PC-3 (cell line): ENCODE measurements around the gene DERL3. TPM values are rescaled to one million over a fixed set of nuclear protein-coding genes. Genes with fewer than 3 reads are reported as not detected.

Experiments used
- ATAC-seq: fragments of 200-7000 bp; cut with Tn5 transposase; 2 replicates; pipeline ENCODE4 v1.9.1; 2020; ENCODE audit warnings: mild to moderate bottlenecking, moderate library complexity
- BruUV-seq: library from RNA; stranded (reverse); fragments of 400-500 nt; replicated peaks from 2 replicates; lab custom pipeline; 2021; lab: Mats Ljungman, UMichigan
- CTCF ChIA-PET: fragments of 300-600 bp; sonication (Branson Sonifier 250); formaldehyde crosslinking; loops from one replicate; lab custom pipeline; 2022; ENCODE audit warnings: antibody characterized with exemption; lab: Charles Lee
- POLR2A ChIA-PET: fragments of 300-600 bp; sonication (Branson Sonifier 250); formaldehyde crosslinking; loops from one replicate; lab custom pipeline; 2022; ENCODE audit warnings: antibody characterized with exemption; ENCODE audit not compliant: unreplicated experiment; lab: Charles Lee
- DNase-seq: peaks from one replicate; pipeline ENCODE4 v3.0.0-alpha.2; 2015
- H2AFZ ChIP-seq: fragments of 300-600 bp; sonication (generic); 2 replicates; pipeline ENCODE4 v1.6.0; 2016; ENCODE audit warnings: antibody characterized with exemption, low read length
- H3F3A ChIP-seq: fragments of 300-600 bp; sonication (generic); one replicate; pipeline ENCODE4 v1.6.0; 2017; ENCODE audit warnings: antibody characterized with exemption, low read length, control low read depth, mild to moderate bottlenecking; ENCODE audit not compliant: unreplicated experiment
- H3K27ac ChIP-seq: fragments of 300-600 bp; sonication (generic); 2 replicates; pipeline ENCODE4 v1.5.1; 2016; ENCODE audit warnings: mild to moderate bottlenecking, low read length
- H3K27me3 ChIP-seq: fragments of 300-600 bp; sonication (generic); 2 replicates; pipeline ENCODE4 v1.6.1; 2016; ENCODE audit warnings: low read length, mixed read lengths
- H3K36me3 ChIP-seq: fragments of 300-600 bp; sonication (generic); 2 replicates; pipeline ENCODE4 v1.6.1; 2016; ENCODE audit warnings: low read depth, mixed run types, low read length, mixed read lengths
- H3K4me1 ChIP-seq: fragments of 300-600 bp; sonication (generic); 2 replicates; pipeline ENCODE4 v1.5.1; 2016; ENCODE audit warnings: low read length; ENCODE audit not compliant: insufficient read depth
- H3K4me2 ChIP-seq: fragments of 300-600 bp; sonication (generic); 2 replicates; pipeline ENCODE4 v1.6.0; 2016; ENCODE audit warnings: low read length
- H3K4me3 ChIP-seq: fragments of 300-600 bp; sonication (generic); 2 replicates; pipeline ENCODE4 v1.5.1; 2016; ENCODE audit warnings: mild to moderate bottlenecking, low read length, mixed read lengths
- H3K79me2 ChIP-seq: fragments of 300-600 bp; sonication (generic); 2 replicates; pipeline ENCODE4 v1.6.1; 2017; ENCODE audit warnings: low read length, mixed read lengths
- H3K9ac ChIP-seq: fragments of 300-600 bp; sonication (generic); 2 replicates; pipeline ENCODE4 v1.6.0; 2016; ENCODE audit warnings: mild to moderate bottlenecking, low read length
- H3K9me2 ChIP-seq: fragments of 300-600 bp; sonication (generic); replicated peaks from 2 replicates; pipeline ENCODE4 v1.6.1; 2016; ENCODE audit warnings: mixed run types, low read length, mixed read lengths
- H3K9me3 ChIP-seq: fragments of 300-600 bp; sonication (generic); 2 replicates; pipeline ENCODE4 v1.6.1; 2016; ENCODE audit warnings: low read length, mixed read lengths
- H4K20me1 ChIP-seq: fragments of 300-600 bp; sonication (generic); 2 replicates; pipeline ENCODE4 v1.6.1; 2016; ENCODE audit warnings: low read length, mixed read lengths
- CTCF ChIP-seq: fragments of 300-600 bp; sonication (generic); conservative IDR thresholded peaks from 2 replicates; pipeline ENCODE4 v1.5.1; 2017; ENCODE audit warnings: antibody characterized with exemption, low read depth, mild to moderate bottlenecking, low read length
- EZH2 ChIP-seq: fragments of 300-600 bp; sonication (generic); IDR thresholded peaks from one replicate; pipeline ENCODE4 v1.6.1; 2017; ENCODE audit warnings: antibody characterized with exemption, mild to moderate bottlenecking, low read length; ENCODE audit not compliant: unreplicated experiment
- EZH2phosphoT487 ChIP-seq: fragments of 300-600 bp; sonication (generic); IDR thresholded peaks from 2 replicates; pipeline ENCODE4 v1.6.1; 2018; ENCODE audit warnings: mild to moderate bottlenecking, antibody characterized with exemption, low read length, borderline replicate concordance
- intact Hi-C: fragments of 100-400 bp; cut with micrococcal nuclease; formaldehyde crosslinking; loops from 2 replicates; pipeline ENCODE4 v1.9.0; 2023
- total RNA-seq: library from RNA; depleted of rRNA; stranded (reverse); fragments of >200 nt; gene quantifications from 2 replicates; pipeline ENCODE4 v1.2.3, GENCODE V29; 2014

The DERL3 gene
- total RNA-seq, 1 experiment from 2014 or later: not detected

- H3K9me2 ChIP-seq: no peaks in the 10 kb centered on the region
- H3K4me3 ChIP-seq: peak overlapping the region; percentile 93
- H4K20me1 ChIP-seq: no peaks in the 10 kb centered on the region
- H3K9ac ChIP-seq: peak overlapping the region; percentile 86; the same call in 1 of the 2 replicates
- H3K9me3 ChIP-seq: no peaks in the 10 kb centered on the region
- H2AFZ ChIP-seq: peak overlapping the region; percentile 100
- peaks cover 5% of the 10 kb centered on the region; the same call in 1 of the 2 replicates for H3K4me1 ChIP-seq
- BruUV-seq: TSS peak; percentile 44
- DNase-seq (no peak), ATAC-seq (no peak)
- H3K79me2 ChIP-seq: no peaks in the 10 kb centered on the region
- no peaks in the 10 kb centered on the region for H3F3A ChIP-seq
- H3K36me3 ChIP-seq: no peaks in the 10 kb centered on the region
- no peaks in the 10 kb centered on the region for H3K27me3 ChIP-seq
- POLR2A ChIA-PET: interaction anchor here (0.5 to 0.6 kb wide), 3 partner anchors 81 to 710 kb away, joined by 3 to 5 read pairs (median 4); no protein-coding TSS in a partner anchor
- peak overlapping the region; percentile 100 for H3K4me2 ChIP-seq
- intact Hi-C loops: no loop called here
- no peak for TF ChIP-seq EZH2
- no peak for TF ChIP-seq EZH2phosphoT487
- no peak for TF ChIP-seq CTCF
- CTCF ChIA-PET: interaction anchor here (0.6 to 1.3 kb wide), 3 partner anchors 37 to 219 kb away, joined by 3 to 9 read pairs (median 4); partner anchors contain the start of genes MIF and MMP11
- no peak overlapping the region for H3K27ac ChIP-seq
Observed at GRCh38 chr22:23856721-23857605, 18.2 kb upstream of the DERL3 start.

- no peaks in the 10 kb centered on the region for H3K36me3 ChIP-seq
- no peak for DNase-seq
- no TSS peak for BruUV-seq
- H3K4me1 ChIP-seq: no peaks in the 10 kb centered on the region
- H3K79me2 ChIP-seq: no peaks in the 10 kb centered on the region
- H3K4me2 ChIP-seq: 0 out of 2 replicates have a peak overlapping the region, but pooled peaks have one; percentile 72
- H4K20me1 ChIP-seq: no peaks in the 10 kb centered on the region
- ChIA-PET POLR2A (no interaction called here), CTCF (interaction anchor here (0.6 to 1.0 kb wide), 8 partner anchors 9 to 258 kb away, joined by 3 to 6 read pairs (median 4); partner anchors contain the start of genes CHCHD10, SMARCB1 and ZNF70)
- H3K9me3 ChIP-seq: no peaks in the 10 kb centered on the region
- H3K4me3 ChIP-seq: no peak overlapping the region
- H3K9ac ChIP-seq: no peak overlapping the region
- H3K27ac ChIP-seq: no peak overlapping the region
- H2AFZ ChIP-seq: no peak overlapping the region
- no peaks in the 10 kb centered on the region for H3K27me3 ChIP-seq
- no peak for ATAC-seq
- intact Hi-C loops: no loop called here
- no peaks in the 10 kb centered on the region for H3K9me2 ChIP-seq
- no peak for TF ChIP-seq EZH2phosphoT487
- no peak for TF ChIP-seq EZH2
- TF ChIP-seq CTCF: no peak
- no peaks in the 10 kb centered on the region for H3F3A ChIP-seq
Observed at GRCh38 chr22:23850136-23850611, 11.4 kb upstream of the DERL3 start.
